ENCODE data around the gene PEA15. TPM values are rescaled to one million over a fixed set of nuclear protein-coding genes. Genes with fewer than 3 reads are reported as not detected.

The PEA15 gene
- total RNA-seq, 1 experiment from 2014 or later, result 94.3 TPM

DNA sequence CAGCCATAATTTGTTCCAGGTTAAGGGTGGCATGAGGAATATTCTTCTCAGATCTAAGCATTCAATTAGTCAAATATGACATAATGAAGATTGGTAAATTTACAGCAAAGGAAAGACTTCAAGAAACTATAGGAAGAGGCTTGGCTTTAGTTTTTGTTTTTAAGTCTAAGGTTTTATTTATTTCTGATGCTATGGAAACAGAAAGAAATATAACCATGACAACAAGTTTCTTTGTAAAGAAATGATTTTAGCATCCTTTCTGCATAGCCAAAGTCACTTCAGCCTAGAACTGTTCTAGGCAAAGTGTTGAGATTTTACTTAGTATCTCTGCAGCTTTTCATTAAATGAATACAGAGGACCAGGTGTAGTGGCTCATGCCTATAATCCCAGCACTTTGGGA, 27.7 kb downstream of the PEA15 start:
- ATAC-seq, result no peak
- BruUV-seq (replicated peaks), result no TSS peak
- intact Hi-C loops (cut with micrococcal nuclease; ENCODE audit: unreplicated experiment), result no loop called here
- no peak for TF ChIP-seq TCF7L2 (IDR thresholded peaks at IDR 0.05; ENCODE audit: low read depth, low read length)
- no peak for TF ChIP-seq POLR2AphosphoS5 (IDR thresholded peaks at IDR 0.05; ENCODE audit: low read depth, low read length)
- TF ChIP-seq, protein P1, sequence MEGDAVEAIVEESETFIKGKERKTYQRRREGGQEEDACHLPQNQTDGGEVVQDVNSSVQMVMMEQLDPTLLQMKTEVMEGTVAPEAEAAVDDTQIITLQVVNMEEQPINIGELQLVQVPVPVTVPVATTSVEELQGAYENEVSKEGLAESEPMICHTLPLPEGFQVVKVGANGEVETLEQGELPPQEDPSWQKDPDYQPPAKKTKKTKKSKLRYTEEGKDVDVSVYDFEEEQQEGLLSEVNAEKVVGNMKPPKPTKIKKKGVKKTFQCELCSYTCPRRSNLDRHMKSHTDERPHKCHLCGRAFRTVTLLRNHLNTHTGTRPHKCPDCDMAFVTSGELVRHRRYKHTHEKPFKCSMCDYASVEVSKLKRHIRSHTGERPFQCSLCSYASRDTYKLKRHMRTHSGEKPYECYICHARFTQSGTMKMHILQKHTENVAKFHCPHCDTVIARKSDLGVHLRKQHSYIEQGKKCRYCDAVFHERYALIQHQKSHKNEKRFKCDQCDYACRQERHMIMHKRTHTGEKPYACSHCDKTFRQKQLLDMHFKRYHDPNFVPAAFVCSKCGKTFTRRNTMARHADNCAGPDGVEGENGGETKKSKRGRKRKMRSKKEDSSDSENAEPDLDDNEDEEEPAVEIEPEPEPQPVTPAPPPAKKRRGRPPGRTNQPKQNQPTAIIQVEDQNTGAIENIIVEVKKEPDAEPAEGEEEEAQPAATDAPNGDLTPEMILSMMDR (IDR thresholded peaks at IDR 0.05), result no peak
- no peak for TF ChIP-seq SIN3A (IDR thresholded peaks at IDR 0.05; ENCODE audit: borderline replicate concordance, insufficient read depth, low read depth, low read length)
- TF ChIP-seq, protein P2, sequence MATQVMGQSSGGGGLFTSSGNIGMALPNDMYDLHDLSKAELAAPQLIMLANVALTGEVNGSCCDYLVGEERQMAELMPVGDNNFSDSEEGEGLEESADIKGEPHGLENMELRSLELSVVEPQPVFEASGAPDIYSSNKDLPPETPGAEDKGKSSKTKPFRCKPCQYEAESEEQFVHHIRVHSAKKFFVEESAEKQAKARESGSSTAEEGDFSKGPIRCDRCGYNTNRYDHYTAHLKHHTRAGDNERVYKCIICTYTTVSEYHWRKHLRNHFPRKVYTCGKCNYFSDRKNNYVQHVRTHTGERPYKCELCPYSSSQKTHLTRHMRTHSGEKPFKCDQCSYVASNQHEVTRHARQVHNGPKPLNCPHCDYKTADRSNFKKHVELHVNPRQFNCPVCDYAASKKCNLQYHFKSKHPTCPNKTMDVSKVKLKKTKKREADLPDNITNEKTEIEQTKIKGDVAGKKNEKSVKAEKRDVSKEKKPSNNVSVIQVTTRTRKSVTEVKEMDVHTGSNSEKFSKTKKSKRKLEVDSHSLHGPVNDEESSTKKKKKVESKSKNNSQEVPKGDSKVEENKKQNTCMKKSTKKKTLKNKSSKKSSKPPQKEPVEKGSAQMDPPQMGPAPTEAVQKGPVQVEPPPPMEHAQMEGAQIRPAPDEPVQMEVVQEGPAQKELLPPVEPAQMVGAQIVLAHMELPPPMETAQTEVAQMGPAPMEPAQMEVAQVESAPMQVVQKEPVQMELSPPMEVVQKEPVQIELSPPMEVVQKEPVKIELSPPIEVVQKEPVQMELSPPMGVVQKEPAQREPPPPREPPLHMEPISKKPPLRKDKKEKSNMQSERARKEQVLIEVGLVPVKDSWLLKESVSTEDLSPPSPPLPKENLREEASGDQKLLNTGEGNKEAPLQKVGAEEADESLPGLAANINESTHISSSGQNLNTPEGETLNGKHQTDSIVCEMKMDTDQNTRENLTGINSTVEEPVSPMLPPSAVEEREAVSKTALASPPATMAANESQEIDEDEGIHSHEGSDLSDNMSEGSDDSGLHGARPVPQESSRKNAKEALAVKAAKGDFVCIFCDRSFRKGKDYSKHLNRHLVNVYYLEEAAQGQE (IDR thresholded peaks at IDR 0.05; ENCODE audit: insufficient read depth in 1 of 2, low read depth in 2 of 2, low read length in 1 of 2), result no peak
- Histone ChIP-seq H3K27me3 (ENCODE audit: control insufficient read depth, insufficient read depth, low read length) (no peaks in the 10 kb centered on the region), H3K9me3 (ENCODE audit: control insufficient read depth, insufficient read depth, low read depth, low read length) (no peaks in the 10 kb centered on the region), H3K27ac (ENCODE audit: low read length) (no peak overlapping the region), H3K36me3 (ENCODE audit: control insufficient read depth, insufficient read depth, low read length) (peaks cover 42% of the 10 kb centered on the region), H3K4me3 (ENCODE audit: low read depth in 2 of 2, low read length in 2 of 2) (no peak overlapping the region), H3K4me1 (ENCODE audit: control insufficient read depth, insufficient read depth, low read length) (no peaks in the 10 kb centered on the region)
- CTCF ChIA-PET, result no interaction called here
- no peak for DNase-seq (ENCODE audit: low read depth, low spot score)
- POLR2A ChIA-PET, result no interaction called here
- in situ Hi-C loops (cut with HindIII; ENCODE audit: low pct_unique_long_range_greater_than_20kb, low sequenced_read_pairs), result no loop called here

DNA sequence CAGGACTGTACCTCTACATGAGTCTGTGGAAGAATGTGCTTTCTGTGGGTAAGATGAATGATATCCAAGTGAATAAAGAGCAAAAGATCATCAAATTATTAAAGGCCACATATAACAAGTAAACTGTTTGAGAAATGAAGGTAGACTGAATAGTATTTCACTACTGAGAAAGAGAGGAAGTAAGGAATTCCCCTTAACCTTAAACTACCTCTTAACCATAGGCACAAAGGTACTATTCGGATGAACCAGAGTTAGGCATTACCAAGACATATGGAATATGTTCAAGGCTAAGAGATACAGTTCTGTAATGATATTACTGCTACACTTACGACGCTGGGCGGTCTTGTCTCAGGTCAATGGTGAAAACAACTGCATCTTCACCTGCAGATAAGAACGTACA, 31.6 kb downstream of the PEA15 start:
- no TSS peak for BruUV-seq (replicated peaks)
- CTCF ChIA-PET, result no interaction called here
- H3K4me3 ChIP-seq (ENCODE audit: low read depth in 2 of 2, low read length in 2 of 2), result no peak overlapping the region
- H3K4me1 ChIP-seq (ENCODE audit: control insufficient read depth, insufficient read depth, low read length), result no peaks in the 10 kb centered on the region
- DNase-seq (ENCODE audit: low read depth, low spot score), result no peak
- in situ Hi-C loops (cut with HindIII; ENCODE audit: low pct_unique_long_range_greater_than_20kb, low sequenced_read_pairs) (no loop called here), intact Hi-C loops (cut with micrococcal nuclease; ENCODE audit: unreplicated experiment) (no loop called here)
- POLR2A ChIA-PET, result no interaction called here
- ATAC-seq, result no peak
- no peaks in the 10 kb centered on the region for H3K27me3 ChIP-seq (ENCODE audit: control insufficient read depth, insufficient read depth, low read length)
- H3K27ac ChIP-seq (ENCODE audit: low read length), result no peak overlapping the region
- TF ChIP-seq TCF7L2 (IDR thresholded peaks at IDR 0.05; ENCODE audit: low read depth, low read length) (no peak), POLR2AphosphoS5 (IDR thresholded peaks at IDR 0.05; ENCODE audit: low read depth, low read length) (no peak), SIN3A (IDR thresholded peaks at IDR 0.05; ENCODE audit: borderline replicate concordance, insufficient read depth, low read depth, low read length) (no peak)
- TF ChIP-seq, protein P1 (IDR thresholded peaks at IDR 0.05), result no peak
- TF ChIP-seq, protein P2 (IDR thresholded peaks at IDR 0.05; ENCODE audit: insufficient read depth in 1 of 2, low read depth in 2 of 2, low read length in 1 of 2), result no peak
- no peaks in the 10 kb centered on the region for H3K9me3 ChIP-seq (ENCODE audit: control insufficient read depth, insufficient read depth, low read depth, low read length)
- peaks cover 36% of the 10 kb centered on the region for H3K36me3 ChIP-seq (ENCODE audit: control insufficient read depth, insufficient read depth, low read length)
